Retinal pigment epithelial cell (primary cell): Measurements from ENCODE around the gene ZNF536.

ENCODE experiments used
- DNase-seq: peaks from one replicate; pipeline ENCODE4 v3.0.0-alpha.2; 2010; ENCODE audit warnings: low read depth
- H3K4me3 ChIP-seq: 2 replicates; pipeline ENCODE4 v1.5.1; 2011; ENCODE audit warnings: mild to moderate bottlenecking, low read length, control low read depth, moderate library complexity
- TF ChIP-seq, protein P1 (sequence below): conservative IDR thresholded peaks from 2 replicates; pipeline ENCODE4 v1.5.1; 2011; ENCODE audit warnings: low read depth, low read length, control low read depth, inconsistent platforms

ZNF536 gene

DNA sequence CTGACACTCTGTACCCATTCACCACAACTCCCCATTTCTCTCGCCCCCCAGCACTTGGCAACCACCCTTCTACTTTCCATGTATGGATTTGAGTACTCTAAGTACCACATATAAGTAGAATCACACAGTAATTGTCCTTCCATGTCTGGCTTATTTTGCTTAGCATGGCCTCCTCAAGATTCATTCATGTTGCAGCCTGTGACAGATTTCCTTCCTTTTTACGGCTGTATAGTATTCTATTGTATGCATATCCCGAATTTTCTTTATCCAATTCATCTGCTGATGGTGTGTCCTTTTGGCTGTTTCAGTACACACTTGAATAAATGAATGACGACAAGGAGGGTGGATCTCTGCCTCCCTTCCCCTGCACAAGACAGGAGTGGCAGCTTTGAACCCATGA lies 95.1 kb downstream of the ZNF536 start:
- TF ChIP-seq, protein P1, sequence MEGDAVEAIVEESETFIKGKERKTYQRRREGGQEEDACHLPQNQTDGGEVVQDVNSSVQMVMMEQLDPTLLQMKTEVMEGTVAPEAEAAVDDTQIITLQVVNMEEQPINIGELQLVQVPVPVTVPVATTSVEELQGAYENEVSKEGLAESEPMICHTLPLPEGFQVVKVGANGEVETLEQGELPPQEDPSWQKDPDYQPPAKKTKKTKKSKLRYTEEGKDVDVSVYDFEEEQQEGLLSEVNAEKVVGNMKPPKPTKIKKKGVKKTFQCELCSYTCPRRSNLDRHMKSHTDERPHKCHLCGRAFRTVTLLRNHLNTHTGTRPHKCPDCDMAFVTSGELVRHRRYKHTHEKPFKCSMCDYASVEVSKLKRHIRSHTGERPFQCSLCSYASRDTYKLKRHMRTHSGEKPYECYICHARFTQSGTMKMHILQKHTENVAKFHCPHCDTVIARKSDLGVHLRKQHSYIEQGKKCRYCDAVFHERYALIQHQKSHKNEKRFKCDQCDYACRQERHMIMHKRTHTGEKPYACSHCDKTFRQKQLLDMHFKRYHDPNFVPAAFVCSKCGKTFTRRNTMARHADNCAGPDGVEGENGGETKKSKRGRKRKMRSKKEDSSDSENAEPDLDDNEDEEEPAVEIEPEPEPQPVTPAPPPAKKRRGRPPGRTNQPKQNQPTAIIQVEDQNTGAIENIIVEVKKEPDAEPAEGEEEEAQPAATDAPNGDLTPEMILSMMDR = no peak
- no peak overlapping the region for H3K4me3 ChIP-seq
- DNase-seq = no peak

DNA sequence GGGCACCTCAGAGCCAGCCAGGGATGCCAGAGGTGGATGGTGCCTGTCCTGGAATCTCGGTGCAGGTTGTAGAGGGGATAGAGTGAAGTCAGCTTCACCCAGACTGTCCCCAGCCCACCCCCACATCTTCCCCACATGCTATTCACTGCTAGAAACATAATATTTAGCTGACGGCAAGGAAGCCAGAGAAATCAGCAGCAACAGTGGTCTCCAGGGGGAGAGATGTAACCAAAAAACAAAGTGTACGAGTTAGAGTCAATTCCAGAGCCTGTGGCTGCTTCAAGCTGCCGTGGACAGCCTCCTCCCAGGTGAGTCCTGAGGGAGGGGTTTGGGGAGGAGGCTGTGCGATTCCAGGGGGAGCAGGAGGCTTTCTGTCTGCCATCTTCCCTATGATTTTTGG lies 97.6 kb downstream of the ZNF536 start:
- DNase-seq = no peak
- TF ChIP-seq, protein P1 = no peak
- H3K4me3 ChIP-seq = no peak overlapping the region

DNA sequence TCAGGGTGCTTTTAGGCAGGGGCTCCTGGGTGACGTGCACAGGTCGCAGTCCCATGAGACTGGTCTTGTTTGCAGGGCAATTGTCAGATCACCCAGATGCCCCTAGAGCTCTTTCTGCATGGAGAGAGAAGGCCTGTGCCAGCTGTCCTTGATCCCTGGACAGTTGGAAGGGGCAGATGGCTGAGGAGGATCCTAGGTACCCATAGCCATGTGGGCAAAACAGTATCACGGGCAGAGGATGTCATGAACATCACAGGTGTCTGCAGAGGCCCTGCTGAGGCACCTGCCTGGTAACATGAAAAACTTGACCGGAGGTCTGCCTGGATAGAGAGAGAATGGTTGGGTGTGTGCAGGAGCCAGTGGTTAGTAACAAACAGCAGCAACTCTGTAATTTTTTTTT lies 99.3 kb downstream of the ZNF536 start:
- TF ChIP-seq, protein P1 = no peak
- no peak for DNase-seq
- no peak overlapping the region for H3K4me3 ChIP-seq

DNA sequence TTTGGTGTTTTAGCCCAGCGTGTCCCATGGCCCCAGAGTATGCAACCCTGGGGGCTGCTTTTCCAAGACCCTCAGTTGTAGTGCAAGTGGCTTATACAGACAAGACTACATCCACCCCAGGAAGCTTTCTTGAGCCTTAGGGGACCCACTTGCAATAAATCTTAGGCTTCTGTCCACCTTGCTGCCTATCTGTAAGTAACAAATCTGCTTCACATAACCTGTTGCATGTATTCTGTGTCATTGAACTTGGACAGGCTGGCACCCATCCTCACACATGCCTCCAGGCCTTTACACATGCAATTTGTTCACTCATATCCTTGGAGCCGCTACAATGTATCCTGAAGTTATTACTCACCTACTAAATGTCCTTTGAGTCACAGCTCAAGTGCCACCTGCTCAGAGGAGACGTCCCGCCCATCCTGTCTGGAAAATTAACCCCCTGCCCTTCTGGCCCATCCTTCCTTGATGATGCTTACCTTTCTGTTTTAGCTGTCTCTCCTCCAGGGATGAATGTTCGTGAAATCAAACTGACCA lies 101.2 kb downstream of the ZNF536 start:
- H3K4me3 ChIP-seq = no peak overlapping the region
- TF ChIP-seq, protein P1 = no peak
- DNase-seq = no peak

DNA sequence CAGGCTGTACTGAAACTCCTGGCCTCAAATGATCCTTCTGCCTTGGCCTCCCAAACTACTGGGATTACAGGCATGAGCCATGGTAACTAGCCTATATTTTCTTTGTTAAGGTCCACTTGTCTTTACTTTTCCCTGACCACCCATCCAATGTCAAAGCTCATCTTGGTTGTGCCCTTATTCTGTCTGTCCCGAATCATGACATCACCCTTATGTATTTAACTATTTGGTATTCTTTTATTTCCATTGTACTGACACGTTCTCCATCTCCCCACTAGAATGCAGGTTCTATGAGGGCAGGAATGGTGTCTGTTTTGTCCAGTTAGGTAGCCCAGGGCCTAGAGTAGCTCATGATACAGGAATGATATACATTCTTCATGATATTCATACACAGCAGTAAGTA lies 104.8 kb downstream of the ZNF536 start:
- DNase-seq = no peak
- TF ChIP-seq, protein P1 = no peak
- no peak overlapping the region for H3K4me3 ChIP-seq

DNA sequence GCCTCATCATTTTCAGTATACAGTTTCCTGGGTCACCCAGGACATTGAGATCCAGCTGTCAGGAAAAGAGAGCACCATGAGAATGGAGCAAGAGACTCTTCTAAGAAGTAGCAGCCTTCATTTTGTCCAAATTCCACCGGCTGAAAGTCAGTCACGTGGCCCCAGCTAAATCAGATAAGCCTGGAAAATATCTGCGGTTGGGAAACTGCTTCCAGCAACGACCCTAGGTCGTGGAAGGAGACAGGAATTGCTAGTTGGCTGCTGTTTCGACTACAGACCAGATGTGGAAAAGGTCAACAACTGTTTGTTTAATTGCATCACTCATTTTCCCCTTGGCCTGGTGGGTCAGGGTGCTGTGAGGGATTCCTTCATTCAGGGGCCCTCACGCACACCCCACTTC lies 107.0 kb downstream of the ZNF536 start:
- H3K4me3 ChIP-seq = no peak overlapping the region
- no peak for DNase-seq
- TF ChIP-seq, protein P1 = no peak

DNA sequence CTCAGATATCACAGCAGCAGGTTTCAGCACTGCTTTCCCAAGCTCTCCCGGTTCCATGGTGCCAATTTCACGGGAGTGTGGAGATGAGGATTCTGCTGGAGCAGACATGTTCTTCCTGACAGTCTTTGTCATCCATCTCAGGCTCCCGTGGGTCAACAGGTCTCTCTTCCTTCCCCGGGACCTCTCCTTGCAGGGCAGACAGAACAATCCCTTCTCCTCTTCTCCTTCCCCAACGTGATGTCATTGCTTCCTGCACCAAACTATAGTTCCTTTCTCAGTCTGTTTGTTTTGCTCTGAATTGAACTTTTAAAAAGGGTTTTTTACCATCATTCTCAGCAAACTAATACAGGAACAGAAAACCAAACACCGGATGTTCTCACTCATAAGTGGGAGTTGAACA lies 107.9 kb downstream of the ZNF536 start:
- H3K4me3 ChIP-seq = no peak overlapping the region
- no peak for DNase-seq
- TF ChIP-seq, protein P1 = no peak
